Bone marrow (tissue), 2 donors: ENCODE measurements around the gene PITPNM1.
A peak's percentile ranks its signal among the peaks of the same experiment; 100 is the strongest.
"Not testable (repeated sequence)": the region's sequence is repeated elsewhere in the genome, so short reads cannot be mapped to it uniquely, and the experiment has no call there.

Source experiments
- DNase-seq, 2 donors: peaks; one replicate each; lab custom pipeline; 2025; lab: John Stamatoyannopoulos, UW

The PITPNM1 gene

GRCh38 chr11:67504950-67505581, at the start of gene PITPNM1:
Gene PITPNM1 (minus strand): TSS chr11:67505363. CDS start chr11:67504180, 1,183 bp downstream.
- peak in 1 of 2 donors; percentile 76 for DNase-seq

DNA sequence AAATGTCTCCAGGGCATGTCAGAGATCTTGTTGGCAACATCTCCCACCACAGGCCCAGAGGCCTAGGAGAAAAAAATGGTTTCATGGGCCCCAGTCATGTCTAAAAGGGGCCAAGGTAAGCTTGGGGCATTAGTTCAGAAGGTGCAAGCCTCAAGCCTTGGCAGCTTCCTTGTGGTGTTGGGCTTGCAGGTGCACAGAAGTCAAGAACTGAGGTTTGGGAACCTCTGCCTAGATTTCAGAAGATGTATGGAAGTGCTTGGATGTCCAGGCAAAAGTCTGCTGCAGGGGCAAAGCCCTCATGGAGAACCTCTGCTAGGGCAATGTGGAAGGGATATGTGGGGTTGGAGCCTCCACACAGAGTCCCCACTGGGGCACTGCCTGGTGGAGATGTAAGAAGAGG, 46.5 kb upstream of the PITPNM1 start:
- DNase-seq: not testable (repeated sequence)

GRCh38 chr11:67551127-67551526, 46.0 kb upstream of the PITPNM1 start:
- DNase-seq: no peak

GRCh38 chr11:67548555-67549110, 43.5 kb upstream of the PITPNM1 start:
- DNase-seq: no peak

DNA sequence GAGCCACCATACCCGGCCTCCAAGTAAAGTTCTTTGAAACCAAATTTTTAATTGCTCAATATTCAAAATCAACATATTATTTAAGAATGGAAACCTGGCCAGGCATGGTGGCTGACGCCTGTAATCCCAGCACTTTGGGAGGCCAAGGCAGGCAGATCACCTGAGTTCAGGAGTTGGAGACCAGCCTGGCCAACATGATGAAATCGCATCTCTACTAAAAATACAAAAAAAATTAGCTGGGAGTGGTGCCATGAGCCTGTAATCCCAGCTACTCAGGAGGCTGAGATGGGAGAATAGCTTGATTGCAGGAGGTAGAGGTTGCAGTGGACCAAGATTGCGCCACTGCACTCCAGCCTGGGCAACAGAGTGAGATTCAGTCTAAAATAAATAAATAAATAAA, 42.9 kb upstream of the PITPNM1 start:
- DNase-seq: not testable (repeated sequence)

DNA sequence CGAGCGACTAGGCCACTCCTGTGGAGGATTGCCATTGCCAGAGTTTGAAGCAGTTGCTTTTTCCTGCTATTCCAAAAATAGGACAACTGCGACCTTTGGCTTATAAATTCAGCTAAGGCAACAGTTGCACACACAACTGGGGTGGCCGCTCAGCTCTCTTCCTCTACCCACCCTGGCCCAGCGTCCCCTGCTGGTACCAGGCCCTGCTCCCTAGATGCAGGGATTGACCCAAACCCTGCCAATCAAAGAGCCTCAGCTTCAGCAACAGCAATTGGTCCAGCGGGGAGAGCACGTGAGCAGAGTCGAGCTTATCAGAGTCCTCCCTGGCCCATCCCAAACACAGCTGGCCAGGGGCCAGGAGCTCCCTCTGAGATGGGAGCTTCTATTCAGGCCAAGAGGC, 40.1 kb upstream of the PITPNM1 start:
- DNase-seq: no peak

DNA sequence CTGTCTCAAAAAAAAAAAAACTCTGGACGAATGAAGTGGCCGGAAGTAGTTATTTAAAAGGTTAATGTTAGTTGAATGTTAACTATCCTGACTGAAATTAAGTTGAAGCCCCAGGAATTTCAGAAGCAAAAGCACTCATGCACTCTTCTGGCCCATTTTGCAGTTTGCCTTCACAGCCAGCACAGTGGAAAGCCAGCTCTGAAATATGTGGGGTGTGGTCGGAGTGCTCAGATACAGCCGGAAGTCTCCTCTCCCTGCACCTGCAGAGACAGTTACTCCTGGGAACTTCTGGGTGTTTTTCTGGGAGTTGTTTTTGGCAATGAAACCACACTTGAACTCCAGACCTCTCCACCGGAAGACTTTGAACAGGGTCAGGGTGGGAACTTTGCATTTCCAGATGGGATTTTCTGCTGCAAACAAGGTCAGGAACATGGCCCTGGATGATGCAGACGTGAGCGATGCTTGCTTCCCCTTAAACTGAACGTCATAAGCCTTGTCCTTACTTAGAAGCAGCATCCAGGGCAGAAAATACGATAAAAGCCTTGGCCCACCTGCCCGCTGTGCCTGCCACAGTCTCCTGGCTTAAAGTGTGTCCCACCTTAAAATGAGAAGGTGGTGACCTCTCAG, 39.6 kb upstream of the PITPNM1 start:
- no peak for DNase-seq

DNA sequence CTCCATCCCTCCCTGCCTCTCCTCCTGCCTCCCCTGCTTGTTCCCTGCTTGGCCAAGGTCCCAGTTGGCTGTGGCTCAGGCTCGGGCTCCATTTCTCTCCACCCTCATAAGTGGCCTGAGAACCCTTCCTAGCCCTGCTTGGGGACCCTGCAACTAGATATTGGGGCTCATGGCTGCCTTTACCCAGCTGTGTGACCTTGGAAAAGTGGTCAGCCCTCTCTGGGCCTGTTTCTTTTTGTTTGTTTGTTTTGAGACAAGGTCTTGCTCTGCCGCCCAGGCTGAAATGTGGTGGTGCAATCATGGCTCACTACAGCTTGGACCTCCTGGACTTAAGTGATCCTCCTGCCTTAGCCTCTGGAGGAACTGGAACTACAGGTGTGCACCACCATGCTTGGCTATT, 38.4 kb upstream of the PITPNM1 start:
- DNase-seq: no peak

DNA sequence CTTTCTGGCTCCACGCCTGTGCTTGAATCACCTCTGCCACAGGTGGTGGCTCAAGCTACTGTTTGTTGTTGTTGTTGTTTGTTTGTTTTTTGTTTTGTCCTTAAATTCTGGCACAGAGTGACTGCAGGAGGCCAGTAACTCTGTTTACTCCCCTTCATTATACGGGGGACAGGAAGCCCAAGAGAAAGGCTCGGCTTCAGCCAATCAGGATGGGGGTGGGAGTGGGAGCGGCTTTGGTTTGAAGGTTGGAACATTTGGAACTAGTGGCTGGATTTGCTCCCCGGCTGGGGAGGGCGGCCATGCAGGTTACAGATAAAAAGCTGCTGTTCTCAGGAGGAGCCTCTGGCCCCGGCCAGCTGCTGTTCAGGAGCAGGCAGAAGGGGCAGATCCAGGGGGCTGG, 37.8 kb upstream of the PITPNM1 start:
- DNase-seq: no peak

- DNase-seq: no peak
Observed at GRCh38 chr11:67542169-67542568, 37.0 kb upstream of the PITPNM1 start.

DNA sequence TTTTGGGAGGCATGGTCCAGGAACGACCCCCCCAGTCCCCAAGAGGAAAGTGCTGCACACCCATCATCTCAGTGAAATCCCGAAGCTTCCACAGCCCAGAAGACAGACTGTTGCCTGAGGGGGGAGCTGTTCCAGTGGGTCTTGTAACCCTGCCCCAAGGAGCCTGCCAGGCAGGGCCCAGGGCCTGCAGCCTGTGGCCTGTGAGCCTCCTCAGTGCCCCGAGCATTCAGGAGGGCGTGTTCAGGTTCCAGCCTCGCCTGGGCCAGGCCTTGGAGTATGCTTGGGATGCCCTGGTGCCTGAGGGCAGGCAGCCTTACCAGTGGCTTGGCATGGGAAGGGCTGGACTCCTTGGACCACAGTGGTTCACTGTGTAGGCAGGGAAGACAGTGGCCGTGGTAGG, 36.0 kb upstream of the PITPNM1 start:
- no peak for DNase-seq

- DNase-seq: no peak
Observed at GRCh38 chr11:67539550-67539949, 34.4 kb upstream of the PITPNM1 start.

DNA sequence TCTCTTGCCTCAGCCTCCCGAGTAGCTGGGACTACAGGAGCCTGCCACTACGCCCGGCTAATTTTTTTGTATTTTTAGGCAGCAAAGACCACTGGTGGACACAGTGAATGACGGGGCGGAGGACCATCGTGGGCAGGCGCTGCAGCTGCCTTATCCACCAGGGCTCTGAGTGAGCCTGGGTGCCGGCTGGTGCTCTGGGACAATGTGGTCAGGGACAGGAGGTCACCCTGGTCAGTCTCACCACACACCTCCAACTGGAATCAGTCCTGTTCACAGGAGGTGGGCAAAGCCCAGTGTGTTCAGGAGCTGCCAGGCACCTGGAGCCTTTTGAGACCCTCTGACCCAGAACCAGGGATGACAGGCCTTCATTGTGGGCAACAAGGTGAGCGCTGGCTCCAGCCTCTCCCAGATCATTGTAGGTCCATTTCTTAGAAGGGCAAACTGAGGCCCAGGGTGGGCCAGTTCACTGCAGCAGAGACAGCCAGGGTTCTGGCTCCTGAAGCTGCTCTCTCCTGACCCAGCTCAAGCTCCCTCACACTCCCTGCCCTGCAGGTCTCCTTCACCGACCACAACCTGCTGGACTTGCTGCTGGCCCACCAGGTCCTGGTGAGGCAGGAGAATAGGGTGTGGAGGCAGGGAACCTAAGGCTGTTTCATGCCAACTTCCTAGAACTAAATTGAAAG, 33.8 kb upstream of the PITPNM1 start:
- DNase-seq: no peak

GRCh38 chr11:67538306-67538705, 33.1 kb upstream of the PITPNM1 start:
- DNase-seq: no peak

GRCh38 chr11:67535561-67535960, 30.4 kb upstream of the PITPNM1 start:
- DNase-seq: no peak

GRCh38 chr11:67534070-67534679, 29.0 kb upstream of the PITPNM1 start:
- no peak for DNase-seq

DNA sequence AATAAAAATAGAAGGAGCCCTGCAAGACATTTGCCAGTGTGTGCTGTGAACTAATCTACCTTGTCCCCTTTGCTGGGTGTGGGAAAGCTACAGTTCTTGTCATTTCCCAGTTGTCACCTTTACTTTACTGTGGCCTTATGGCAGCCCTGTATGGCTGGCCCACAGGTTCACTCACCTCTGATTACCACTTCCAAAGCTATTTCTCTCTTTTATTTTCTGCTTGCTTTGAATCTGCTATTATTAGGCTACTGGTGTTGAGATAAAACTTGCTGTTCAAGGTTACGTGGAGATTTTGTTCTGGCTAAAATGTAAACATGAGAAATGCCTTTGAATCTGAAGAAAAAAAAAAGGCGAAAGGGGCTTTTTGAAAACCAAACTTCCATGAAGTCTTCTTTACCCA, 27.7 kb upstream of the PITPNM1 start:
- DNase-seq: no peak

DNA sequence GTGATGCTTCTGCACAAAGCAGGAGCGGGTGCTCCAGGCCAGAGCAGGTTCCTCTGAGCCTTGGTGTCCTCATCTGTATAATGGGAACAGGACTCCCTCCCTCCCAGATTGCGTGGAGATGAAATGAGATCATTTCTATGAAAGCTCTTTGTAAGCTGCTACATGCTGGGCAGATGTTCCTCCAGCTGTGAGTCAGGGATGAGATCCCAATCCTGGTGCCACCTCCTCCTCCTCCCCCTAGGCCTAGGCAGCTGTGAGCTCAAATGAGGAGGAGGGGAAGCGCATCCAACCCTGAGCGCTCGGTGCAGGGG, 25.1 kb upstream of the PITPNM1 start:
- DNase-seq: no peak

DNA sequence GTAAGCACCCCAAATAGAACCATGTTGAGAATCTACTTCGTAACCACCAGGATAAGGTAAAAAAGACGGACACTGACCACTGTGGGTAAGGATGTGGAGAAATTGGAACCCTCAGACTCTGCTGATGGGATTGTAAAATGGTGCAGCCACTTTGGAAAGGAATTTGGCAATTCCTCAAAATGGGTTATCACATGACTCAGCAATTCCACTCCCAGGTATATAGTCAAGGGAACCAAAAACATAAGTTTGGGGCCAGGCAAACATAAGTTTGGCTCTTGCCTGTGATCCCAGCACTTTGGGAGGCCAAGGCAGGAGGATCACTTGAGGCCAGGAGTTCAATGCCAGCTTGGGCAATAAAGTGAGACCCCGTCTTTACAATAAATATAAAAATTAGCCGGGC, 23.2 kb upstream of the PITPNM1 start:
- no peak for DNase-seq

DNA sequence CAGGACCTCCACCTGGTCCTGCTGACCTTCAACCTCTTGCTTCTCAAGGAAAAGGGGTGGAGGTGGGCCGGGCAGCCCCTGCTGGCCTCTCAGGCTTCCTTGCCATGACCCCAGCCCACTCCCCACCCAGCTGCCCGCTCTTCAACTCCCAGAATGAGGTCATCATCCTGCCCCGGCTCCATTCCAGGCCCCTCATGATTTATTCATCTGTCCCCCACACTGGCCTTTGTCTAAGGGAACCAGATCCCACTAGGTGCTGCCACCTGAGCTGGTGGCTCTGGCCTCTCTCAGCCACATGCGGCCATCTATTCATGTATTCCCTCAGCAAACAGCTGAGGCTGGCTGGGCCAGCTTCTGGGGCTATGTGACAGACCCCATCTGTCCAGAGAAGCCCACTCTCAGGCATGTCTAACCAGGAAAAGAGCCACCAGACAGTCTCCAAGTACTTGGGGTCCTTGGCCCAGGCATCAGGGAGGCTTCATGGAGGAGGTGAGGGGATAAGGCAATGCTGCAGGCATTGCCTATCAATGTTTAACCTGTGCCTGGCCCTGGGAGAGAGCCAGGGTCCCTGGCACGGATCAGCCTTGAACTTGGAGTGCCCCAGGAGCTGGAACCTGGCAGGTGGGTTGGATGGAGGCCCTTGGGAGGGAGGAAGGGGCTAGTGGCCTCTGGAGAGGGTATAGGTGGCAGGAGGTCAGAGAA, 20.3 kb upstream of the PITPNM1 start:
- DNase-seq: no peak

- no peak for DNase-seq
Observed at GRCh38 chr11:67524480-67524808, 19.3 kb upstream of the PITPNM1 start.
